ENCODE measurements around the gene PYDC1. TPM values are rescaled to one million over a fixed set of nuclear protein-coding genes. Genes with fewer than 3 reads are reported as not detected.
A peak's percentile ranks its signal among the peaks of the same experiment; 100 is the strongest.

Gene PYDC1
- total and polyA plus RNA-seq, 2 of the 8 experiments (the other 6 are each of a cell fraction or from before 2014, with no cell fraction given) = 3.5 to 11.1 TPM

- TF ChIP-seq EP300 (IDR thresholded peaks at IDR 0.05; ENCODE audit: borderline replicate concordance in 1 of 2, low read depth in 2 of 2, low read length in 2 of 2) (peak in 1 of 2 experiments; percentile 99; a peak in 2 of 3 replicates), SP4 (IDR thresholded peaks at IDR 0.05; ENCODE audit: low read length) (no peak), CREB1 (IDR thresholded peaks at IDR 0.05) (peak; percentile 49; the same call in 1 of the 2 replicates), TBP (IDR thresholded peaks at IDR 0.05; ENCODE audit: low read depth, low read length) (peak; percentile 99), CHD1 (IDR thresholded peaks at IDR 0.05; ENCODE audit: low read depth, low read length) (peak; percentile 98), POLR2AphosphoS5 (IDR thresholded peaks at IDR 0.05; ENCODE audit: low read depth, low read length) (peak; percentile 100), SUZ12 (IDR thresholded peaks at IDR 0.05; ENCODE audit: low read length) (no peak), JUND (IDR thresholded peaks at IDR 0.05; ENCODE audit: low read length) (peak; percentile 98), SP1 (IDR thresholded peaks at IDR 0.05; ENCODE audit: low read depth, low read length) (peak; percentile 91), EZH2 (IDR thresholded peaks at IDR 0.05; ENCODE audit: low read depth, low read length, severe bottlenecking) (no peak), POLR2A (IDR thresholded peaks at IDR 0.05; ENCODE audit: control extremely low read depth in 1 of 2, low read depth in 2 of 2, low read length in 2 of 2) (peak; percentile 100), FOSL1 (IDR thresholded peaks at IDR 0.05; ENCODE audit: insufficient read depth, low read depth, low read length) (no peak), CTBP2 (IDR thresholded peaks at IDR 0.05; ENCODE audit: borderline replicate concordance, insufficient read depth, insufficient read length, low read length) (no peak), ASH2L (IDR thresholded peaks at IDR 0.05; ENCODE audit: low read length) (peak; percentile 79), NANOG (IDR thresholded peaks at IDR 0.05; ENCODE audit: insufficient read depth, low read depth, low read length, poor library complexity, severe bottlenecking) (no peak), BRCA1 (IDR thresholded peaks at IDR 0.05; ENCODE audit: low read depth, low read length) (0 out of 2 replicates have a peak, but pooled peaks have one; percentile 18), EGR1 (IDR thresholded peaks at IDR 0.05; ENCODE audit: borderline replicate concordance, low read depth, low read length) (peak; percentile 100), KDM5A (IDR thresholded peaks at IDR 0.05; ENCODE audit: low read length) (no peak)
- TF ChIP-seq, protein P1, sequence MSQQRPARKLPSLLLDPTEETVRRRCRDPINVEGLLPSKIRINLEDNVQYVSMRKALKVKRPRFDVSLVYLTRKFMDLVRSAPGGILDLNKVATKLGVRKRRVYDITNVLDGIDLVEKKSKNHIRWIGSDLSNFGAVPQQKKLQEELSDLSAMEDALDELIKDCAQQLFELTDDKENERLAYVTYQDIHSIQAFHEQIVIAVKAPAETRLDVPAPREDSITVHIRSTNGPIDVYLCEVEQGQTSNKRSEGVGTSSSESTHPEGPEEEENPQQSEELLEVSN (IDR thresholded peaks at IDR 0.05) = no peak
Observed at GRCh38 chr16:31179747-31180459, 37.0 kb downstream of the PYDC1 start, which contains the start of gene FUS (continued).

Data from H1 (cell line).